Activated CD4-positive, alpha-beta T cell treated with anti-CD3 and anti-CD28 coated beads, Interleukin-2, amount 10 ng/mL, durations not matched to agents 24 days and 14 days (primary cell): ENCODE results near the gene FAM131B. TPM values are rescaled to one million over a fixed set of nuclear protein-coding genes. Genes with fewer than 3 reads are reported as not detected.
"Not testable (repeated sequence)": the region's sequence is repeated elsewhere in the genome, so short reads cannot be mapped to it uniquely, and the experiment has no call there.

Source experiments
- DNase-seq: peaks from one replicate; pipeline ENCODE4 v3.0.0; 2022
- H3K27ac Mint-ChIP-seq: one replicate; pipeline ENCODE4 v1.8.0; 2022; ENCODE audit warnings: mild to moderate bottlenecking, mixed read lengths
- H3K27me3 Mint-ChIP-seq: one replicate; pipeline ENCODE4 v1.8.0; 2022; ENCODE audit warnings: mixed read lengths
- H3K36me3 Mint-ChIP-seq: one replicate; pipeline ENCODE4 v1.8.0; 2022; ENCODE audit warnings: low read depth, mild to moderate bottlenecking, mixed read lengths
- H3K4me1 Mint-ChIP-seq: one replicate; pipeline ENCODE4 v1.8.0; 2021; ENCODE audit warnings: mixed read lengths
- H3K4me3 Mint-ChIP-seq: one replicate; pipeline ENCODE4 v1.8.0; 2022; ENCODE audit warnings: mild to moderate bottlenecking, moderate library complexity, mixed read lengths
- H3K9me3 Mint-ChIP-seq: one replicate; pipeline ENCODE4 v1.8.0; 2021; ENCODE audit warnings: mixed read lengths
- intact Hi-C: fragments of 100-400 bp; cut with micrococcal nuclease; formaldehyde crosslinking; loops from one replicate; pipeline ENCODE4 v1.15.1; 2023
- total RNA-seq: library from RNA; stranded (reverse); gene quantifications from 2 replicates; pipeline ENCODE4 v1.2.3, GENCODE V29; 2022

Gene FAM131B
- 0.37 and 0.45 TPM in 2 replicates for total RNA-seq

DNA sequence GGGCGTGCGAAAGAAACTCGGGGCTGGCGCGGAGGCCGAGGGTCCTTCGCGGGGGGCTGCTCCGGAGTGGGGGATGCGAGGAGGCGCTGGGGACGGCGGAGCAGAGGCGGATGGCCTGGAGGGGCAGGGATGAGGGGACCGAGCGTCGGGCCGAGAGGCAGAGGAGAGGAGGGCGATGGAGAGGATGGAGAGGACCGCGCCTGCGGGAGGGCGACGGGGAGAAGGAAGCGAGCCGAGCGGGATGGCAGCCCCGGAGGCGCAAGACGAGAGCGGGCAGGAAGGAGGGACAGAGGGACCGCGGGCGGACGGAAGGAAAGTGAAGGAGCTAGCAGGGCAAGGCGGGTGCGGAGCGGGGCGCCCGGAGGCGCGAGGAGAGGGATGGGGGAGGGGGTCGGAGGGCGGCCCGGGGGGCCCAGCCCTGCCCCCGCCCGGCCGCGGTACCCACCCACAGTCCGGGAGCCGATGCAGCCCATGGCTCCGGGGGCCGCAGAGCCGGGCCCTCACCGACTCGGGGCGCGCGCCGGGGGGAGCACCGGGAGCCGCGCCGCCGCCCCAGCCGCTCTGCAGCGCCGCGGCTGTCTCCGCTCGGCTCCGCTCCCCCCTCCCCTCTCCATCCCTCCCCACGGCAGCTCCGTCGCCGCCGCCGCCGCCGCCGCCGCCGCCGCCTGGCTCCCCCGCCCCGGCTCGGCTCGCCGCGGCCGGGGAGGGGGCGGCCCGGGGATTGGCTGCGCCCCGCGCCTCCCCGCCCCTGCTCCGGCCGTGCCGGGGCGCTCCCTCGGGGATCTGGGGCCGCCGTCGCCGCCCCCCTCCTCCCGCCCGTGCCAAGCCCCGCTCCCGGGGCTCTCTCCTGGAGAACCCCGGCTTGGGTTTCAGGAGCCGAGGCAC is at the start of gene FAM131B:
FAM131B (minus strand) TSS at position 583 of the 885 bp plus-strand sequence; CDS start at position 473, 110 bp downstream.
- peak within 1 kb of the TSS; percentile 35 for H3K27ac Mint-ChIP-seq
- peak; percentile 76 for DNase-seq
- H3K9me3 Mint-ChIP-seq, result no peaks in the 10 kb centered on the region
- H3K4me1 Mint-ChIP-seq, result peaks cover 9% of the 10 kb centered on the region
- H3K27me3 Mint-ChIP-seq, result peaks cover 74% of the 10 kb centered on the region
- no peaks in the 10 kb centered on the region for H3K36me3 Mint-ChIP-seq
- intact Hi-C loops, result loop anchor here (1.0 kb wide), 1 partner anchor 18 kb away; no protein-coding TSS in a partner anchor
- peak within 1 kb of the TSS; percentile 89 for H3K4me3 Mint-ChIP-seq

DNA sequence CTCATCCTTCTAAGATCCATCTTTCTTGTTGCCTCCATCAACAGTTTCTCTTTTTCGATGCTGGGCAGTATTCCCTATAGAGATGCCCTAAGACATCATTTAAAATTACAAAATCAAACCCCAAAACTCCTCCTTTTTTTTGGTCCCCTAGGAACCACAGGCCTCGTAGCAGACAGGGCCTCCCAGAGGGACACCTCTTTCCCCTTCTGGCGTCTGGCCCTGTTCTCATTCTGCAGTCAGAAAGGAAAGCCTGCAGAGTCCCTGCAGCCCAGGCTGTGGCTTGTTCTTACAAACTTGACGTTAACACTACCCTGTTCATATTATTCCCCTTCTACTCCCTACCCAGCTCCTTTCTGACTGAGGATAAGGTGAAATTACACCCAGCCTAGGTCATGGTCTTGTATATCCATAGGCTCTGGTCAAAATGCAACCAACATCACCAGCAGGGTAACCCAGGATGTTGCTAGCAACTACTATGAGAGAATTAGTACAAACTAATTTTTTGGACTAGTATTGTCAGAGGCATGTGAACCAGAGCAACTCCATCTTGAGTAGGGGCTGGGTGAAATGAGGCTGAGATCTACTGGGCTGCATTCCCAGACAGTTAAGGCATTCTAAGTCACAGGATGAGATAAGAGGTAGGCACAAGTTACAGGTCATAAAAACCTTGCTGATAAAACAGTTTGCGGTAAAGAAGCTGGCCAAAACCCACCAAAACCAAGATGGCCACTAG is 49.6 kb upstream of the FAM131B start:
- Mint-ChIP-seq H3K27me3 (peaks cover 16% of the 10 kb centered on the region), H3K4me3 (no peak overlapping the region), H3K27ac (no peak overlapping the region), H3K4me1 (peaks cover 28% of the 10 kb centered on the region), H3K9me3 (no peaks in the 10 kb centered on the region), H3K36me3 (no peaks in the 10 kb centered on the region)
- DNase-seq, result no peak
- intact Hi-C loops, result no loop called here

DNA sequence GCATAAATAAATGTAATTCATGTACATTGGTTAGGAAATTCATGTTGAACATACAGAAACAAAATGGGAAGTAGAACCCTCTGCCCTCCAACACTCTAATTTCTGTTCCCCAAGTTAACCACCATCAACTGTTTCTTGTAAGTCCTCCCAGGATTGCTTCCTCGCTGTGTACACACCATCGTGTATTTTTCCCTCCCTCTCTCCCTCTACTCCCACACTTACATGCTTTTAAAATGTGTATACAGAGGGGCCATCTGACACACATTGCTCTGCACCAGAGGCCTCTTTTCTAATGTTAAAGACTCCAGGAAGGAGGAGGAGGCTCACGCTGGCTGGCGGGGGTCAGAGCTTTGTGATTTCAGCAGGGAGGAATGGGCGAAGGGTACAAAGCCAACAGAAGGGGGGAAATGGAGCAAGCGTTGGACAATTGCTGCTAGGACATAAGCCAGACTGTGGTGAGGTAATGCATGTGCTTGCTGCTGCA is 48.0 kb upstream of the FAM131B start:
- H3K27ac Mint-ChIP-seq, result no peak overlapping the region
- peaks cover 17% of the 10 kb centered on the region for H3K27me3 Mint-ChIP-seq
- intact Hi-C loops, result no loop called here
- H3K4me1 Mint-ChIP-seq, result peaks cover 28% of the 10 kb centered on the region
- peak overlapping the region; percentile 49 for H3K4me3 Mint-ChIP-seq
- no peaks in the 10 kb centered on the region for H3K9me3 Mint-ChIP-seq
- DNase-seq, result no peak
- H3K36me3 Mint-ChIP-seq, result no peaks in the 10 kb centered on the region

DNA sequence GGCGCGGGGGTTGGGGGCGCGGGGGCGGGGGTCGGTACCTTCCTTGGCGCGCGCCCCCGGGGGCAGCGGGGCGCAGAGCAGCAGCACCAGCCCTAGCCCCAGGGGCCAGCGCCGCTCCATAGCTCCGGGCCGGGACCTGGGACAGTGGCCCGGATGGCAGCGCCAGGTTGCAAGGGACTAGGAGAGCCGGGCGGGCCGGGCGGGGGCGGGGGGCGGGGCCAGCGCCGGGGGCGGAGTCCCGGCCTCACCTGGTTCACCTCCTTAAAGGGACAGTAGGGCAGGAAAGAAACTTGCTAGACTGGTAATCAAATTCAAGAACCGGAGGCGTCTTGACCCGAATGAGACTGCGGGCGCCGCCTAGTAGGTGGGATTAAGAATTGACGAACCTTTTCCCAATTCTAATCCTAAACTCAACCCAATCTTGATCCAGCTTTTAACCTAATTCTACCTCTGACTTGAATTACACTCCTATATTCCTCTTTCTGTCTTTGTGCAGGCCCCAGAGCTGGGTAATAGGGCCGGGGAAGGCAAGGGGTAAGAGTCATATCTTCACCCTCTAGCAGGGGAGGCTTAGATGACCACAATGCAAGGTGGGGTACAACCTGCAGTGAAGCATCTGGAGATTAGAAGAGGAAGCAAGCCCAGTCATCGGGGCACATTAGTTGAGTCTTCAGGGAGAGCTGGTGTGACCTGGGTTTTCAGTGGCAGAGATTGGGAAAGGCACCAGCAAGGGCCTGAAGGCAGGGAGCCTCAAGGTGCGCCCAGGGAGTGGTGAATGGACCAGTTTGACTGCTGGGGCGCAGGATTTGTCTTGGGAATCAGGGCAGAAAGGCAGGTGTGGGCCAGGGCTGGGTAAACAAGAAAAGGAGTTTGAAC is 46.4 kb upstream of the FAM131B start, which contains the start of gene EPHA1:
EPHA1 (minus strand) TSS at position 171 of the 876 bp plus-strand sequence; CDS start at position 120, 51 bp downstream.
- intact Hi-C loops, result loop anchor here (5.0 kb wide), 1 partner anchor 42 kb away; no protein-coding TSS in a partner anchor
- peak within 1 kb of the TSS; percentile 46 for H3K27ac Mint-ChIP-seq
- H3K27me3 Mint-ChIP-seq, result peaks cover 15% of the 10 kb centered on the region
- H3K36me3 Mint-ChIP-seq, result no peaks in the 10 kb centered on the region
- H3K4me1 Mint-ChIP-seq, result peaks cover 28% of the 10 kb centered on the region
- peak; percentile 73 for DNase-seq
- H3K9me3 Mint-ChIP-seq, result no peaks in the 10 kb centered on the region
- peak within 1 kb of the TSS; percentile 83 for H3K4me3 Mint-ChIP-seq

DNA sequence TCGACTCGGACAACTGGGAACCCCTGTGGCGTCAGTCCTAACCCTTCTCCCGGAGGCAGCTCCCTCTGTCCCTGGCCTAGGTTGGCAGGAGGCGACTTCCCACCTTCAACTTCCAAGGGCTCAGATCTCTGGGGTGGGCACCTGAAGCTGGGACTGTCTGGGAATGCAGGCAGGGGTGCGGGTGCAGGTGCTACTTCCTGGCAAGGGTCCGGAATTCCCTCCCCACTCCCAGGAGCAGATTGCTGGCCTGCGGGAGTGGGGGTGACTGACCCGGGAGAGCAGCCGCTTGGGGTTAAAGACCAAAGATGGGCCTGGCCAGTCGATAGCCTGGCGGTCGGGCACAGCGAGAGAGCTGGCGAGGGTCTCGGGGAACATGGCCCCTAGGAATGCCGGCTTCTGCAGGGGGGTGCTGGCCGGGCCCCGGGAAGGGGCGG is 45.8 kb upstream of the FAM131B start:
- H3K27ac Mint-ChIP-seq, result no peak overlapping the region
- intact Hi-C loops, result loop anchor here (5.0 kb wide), 1 partner anchor 41 kb away; no protein-coding TSS in a partner anchor

DNA sequence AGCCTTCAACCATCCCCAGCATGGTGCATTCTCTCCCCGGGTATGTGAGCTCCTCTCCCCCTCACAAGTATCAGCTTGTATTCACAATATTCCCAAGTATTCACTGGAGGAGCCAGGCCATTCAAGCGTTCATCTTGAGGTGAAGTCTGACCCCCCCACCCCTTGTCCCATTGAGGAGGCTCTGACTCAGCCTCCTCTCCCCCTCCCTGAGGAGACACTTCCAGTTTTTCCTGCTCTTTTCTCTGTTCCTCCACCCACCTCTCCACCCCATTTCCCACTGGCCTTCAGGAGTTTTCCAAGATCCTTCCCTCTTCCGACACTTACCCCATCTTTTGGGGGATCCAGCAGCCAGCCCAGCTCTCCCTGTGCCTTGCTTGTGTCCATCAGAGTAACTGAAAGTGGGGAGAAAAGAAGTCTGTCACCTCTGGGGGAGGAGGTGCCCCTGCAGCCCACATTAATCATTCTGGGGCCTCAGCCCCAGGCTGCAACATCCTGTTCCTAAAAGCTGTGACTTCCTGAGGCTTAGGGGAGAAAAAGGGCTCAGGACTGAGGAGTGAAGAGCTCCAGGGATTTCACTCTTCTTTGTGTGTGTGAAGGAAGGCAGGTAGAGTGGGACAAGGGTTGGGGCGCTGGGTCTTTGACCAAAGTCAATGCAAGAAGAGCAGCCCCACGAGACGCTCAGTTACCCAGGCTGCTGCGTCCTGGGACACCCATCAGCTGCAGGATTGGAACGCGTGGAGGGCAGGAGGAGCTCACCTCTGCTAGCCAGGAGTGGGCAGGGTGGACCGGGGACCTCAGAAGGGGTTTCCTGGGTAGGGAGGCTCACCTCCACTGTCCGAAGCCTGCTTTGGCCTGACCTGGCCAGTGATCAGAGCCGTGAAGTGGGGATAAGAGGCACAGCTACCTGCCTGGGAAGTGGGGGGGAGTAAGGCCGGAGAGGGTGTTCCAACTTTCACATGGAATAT is 45.1 kb upstream of the FAM131B start:
- H3K27ac Mint-ChIP-seq, result peak overlapping the region; percentile 46
- no peaks in the 10 kb centered on the region for H3K9me3 Mint-ChIP-seq
- DNase-seq, result peak; percentile 75
- H3K36me3 Mint-ChIP-seq, result no peaks in the 10 kb centered on the region
- intact Hi-C loops, result loop anchor here (2.0 to 5.0 kb wide), 2 partner anchors 27 to 40 kb away; partner anchors contain the start of gene ZYX
- H3K4me3 Mint-ChIP-seq, result peak overlapping the region; percentile 74
- H3K27me3 Mint-ChIP-seq, result peaks cover 15% of the 10 kb centered on the region
- H3K4me1 Mint-ChIP-seq, result peaks cover 29% of the 10 kb centered on the region

More for the DNA sequence above, 45.8 kb upstream of the FAM131B start:
- peaks cover 29% of the 10 kb centered on the region for H3K4me1 Mint-ChIP-seq
- H3K36me3 Mint-ChIP-seq, result no peaks in the 10 kb centered on the region
- no peaks in the 10 kb centered on the region for H3K9me3 Mint-ChIP-seq
- peaks cover 15% of the 10 kb centered on the region for H3K27me3 Mint-ChIP-seq
- no peak for DNase-seq
- peak overlapping the region; percentile 74 for H3K4me3 Mint-ChIP-seq

DNA sequence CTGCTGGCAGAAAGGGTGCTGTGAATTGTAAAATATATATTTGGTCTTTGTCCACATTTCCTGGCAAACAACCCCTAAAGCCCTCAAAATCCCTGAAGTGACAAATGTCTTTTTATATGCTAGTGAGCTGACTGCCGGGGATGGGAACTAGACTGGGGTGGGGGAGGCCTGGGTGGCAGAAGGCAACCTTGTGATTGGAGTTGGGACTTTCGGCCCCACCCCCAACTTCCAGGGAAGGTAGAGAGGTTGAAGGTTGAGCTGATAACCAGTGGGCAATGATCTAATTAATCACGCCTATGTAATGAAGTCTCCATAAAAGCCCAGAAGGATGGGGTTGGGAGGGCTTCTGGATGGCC is 43.5 kb upstream of the FAM131B start:
- H3K36me3 Mint-ChIP-seq, result no peaks in the 10 kb centered on the region
- no peak overlapping the region for H3K27ac Mint-ChIP-seq
- H3K4me1 Mint-ChIP-seq, result peaks cover 29% of the 10 kb centered on the region
- no peak overlapping the region for H3K4me3 Mint-ChIP-seq
- intact Hi-C loops, result loop anchor here (2.0 to 5.0 kb wide), 2 partner anchors 25 to 39 kb away; partner anchors contain the start of gene ZYX
- no peak for DNase-seq
- H3K9me3 Mint-ChIP-seq, result no peaks in the 10 kb centered on the region
- H3K27me3 Mint-ChIP-seq, result peaks cover 15% of the 10 kb centered on the region

DNA sequence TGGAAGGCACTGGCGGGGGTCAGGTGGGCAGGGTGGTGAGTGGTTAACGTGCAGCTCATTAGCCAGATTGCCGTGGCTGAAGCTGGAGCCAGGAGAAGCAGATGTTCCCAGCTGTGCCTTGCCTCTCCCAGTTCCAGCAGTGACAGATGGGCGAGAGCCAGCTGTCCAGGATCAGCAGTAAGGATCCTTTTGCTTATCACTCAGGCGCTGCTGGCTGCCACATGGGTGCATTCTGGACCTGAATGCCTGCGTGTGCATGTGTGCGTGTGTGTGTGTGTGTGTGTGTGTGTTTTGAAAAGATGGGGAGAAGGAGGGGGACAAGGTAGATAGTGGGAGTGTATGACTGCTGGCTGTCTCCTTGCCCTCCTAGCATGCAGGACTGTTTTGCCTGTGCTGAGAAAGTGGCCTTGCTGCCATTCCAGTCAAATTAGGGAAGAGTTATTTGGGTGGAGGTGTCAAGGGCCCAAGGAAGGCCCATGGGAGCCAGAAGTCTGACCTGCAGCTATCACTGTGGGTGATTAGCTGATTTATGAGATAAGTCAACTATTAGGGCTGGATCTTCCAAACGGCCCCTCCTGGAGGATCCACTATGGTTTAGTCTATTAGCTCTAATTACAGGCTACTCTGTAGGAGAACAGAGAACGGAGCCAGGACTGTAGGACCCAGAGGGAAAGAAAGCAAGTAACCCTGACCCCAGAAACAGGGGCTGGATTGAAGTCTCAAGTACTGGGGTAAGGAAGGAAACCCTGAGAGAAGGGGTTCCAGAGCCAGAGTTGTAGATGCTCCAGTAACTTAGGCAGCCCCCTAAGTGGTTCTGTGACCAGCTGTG is 42.9 kb upstream of the FAM131B start:
- Mint-ChIP-seq H3K27ac (no peak overlapping the region), H3K9me3 (no peaks in the 10 kb centered on the region), H3K27me3 (peaks cover 15% of the 10 kb centered on the region), H3K4me1 (peaks cover 26% of the 10 kb centered on the region), H3K4me3 (no peak overlapping the region), H3K36me3 (no peaks in the 10 kb centered on the region)
- peak; percentile 53 for DNase-seq
- intact Hi-C loops, result loop anchor here (2.0 to 5.0 kb wide), 2 partner anchors 25 to 38 kb away; partner anchors contain the start of gene ZYX

DNA sequence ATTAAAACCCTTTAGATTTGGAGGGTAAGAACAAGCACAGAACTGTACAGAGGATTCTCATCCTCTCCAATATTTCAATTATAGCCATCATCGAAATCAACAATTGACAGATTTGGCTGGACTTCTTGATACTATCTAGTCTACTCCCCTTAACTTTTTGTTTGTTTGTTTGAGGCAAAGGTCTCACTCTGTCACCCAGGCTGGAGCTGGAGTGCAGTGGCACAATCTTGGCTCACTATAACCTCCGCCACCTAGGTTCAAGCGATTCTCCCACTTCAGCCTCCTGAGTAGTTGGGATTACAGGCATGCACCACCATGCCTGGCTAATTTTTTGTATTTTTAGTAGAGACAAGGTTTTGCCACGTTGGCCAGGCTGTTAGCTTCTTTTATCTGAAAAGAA is 39.7 kb upstream of the FAM131B start:
- H3K36me3 Mint-ChIP-seq, H3K27ac Mint-ChIP-seq, H3K27me3 Mint-ChIP-seq, H3K4me3 Mint-ChIP-seq, intact Hi-C loops, DNase-seq, H3K9me3 Mint-ChIP-seq, H3K4me1 Mint-ChIP-seq: not testable (repeated sequence)

DNA sequence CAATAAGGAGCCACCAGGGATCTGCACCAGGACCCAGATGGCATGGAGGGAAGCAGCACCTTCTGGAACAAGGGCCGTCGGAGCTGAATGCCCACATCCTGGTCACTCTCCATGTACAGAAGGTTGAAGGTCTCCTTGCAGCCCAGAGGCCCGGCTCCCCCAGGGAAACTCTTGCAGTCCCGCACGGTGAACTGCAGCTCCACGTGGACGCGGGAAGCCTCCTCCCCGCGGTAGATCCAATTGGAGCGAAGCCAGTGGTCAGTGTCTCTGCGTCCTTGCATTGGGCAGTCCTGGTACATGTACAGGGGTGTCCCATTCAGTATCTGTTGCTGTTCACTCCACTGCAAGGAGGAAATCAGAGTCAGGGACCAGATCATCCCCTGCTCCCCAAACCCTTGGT is 38.8 kb upstream of the FAM131B start:
- Mint-ChIP-seq H3K4me3 (no peak overlapping the region), H3K27ac (no peak overlapping the region), H3K36me3 (no peaks in the 10 kb centered on the region), H3K9me3 (no peaks in the 10 kb centered on the region), H3K4me1 (peaks cover 1% of the 10 kb centered on the region), H3K27me3 (peaks cover under 1% of the 10 kb centered on the region)
- no peak for DNase-seq
- intact Hi-C loops, result no loop called here

DNA sequence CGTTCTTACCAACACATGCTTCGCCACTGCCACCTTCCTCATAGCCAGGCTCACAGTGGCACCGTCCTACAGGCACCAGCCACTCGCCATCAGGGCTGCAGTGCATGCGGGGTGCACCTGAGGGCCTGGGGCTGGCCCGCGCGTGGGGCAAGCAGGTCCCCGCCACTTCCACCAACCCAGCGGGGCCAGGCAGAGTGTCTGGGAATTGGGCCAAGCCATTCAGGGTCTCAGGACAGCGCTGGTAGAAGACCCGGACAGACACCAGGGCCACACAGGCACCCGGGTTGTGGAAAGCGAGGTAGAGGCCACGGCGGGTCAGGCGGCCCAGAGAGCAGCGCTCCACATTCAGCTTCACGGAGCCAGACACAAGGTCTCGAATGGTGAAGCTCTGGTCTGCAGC is 37.1 kb upstream of the FAM131B start:
- H3K9me3 Mint-ChIP-seq, result no peaks in the 10 kb centered on the region
- DNase-seq, result no peak
- H3K4me3 Mint-ChIP-seq, result no peak overlapping the region
- no peak overlapping the region for H3K27ac Mint-ChIP-seq
- intact Hi-C loops, result no loop called here
- H3K27me3 Mint-ChIP-seq, result no peaks in the 10 kb centered on the region
- H3K36me3 Mint-ChIP-seq, result no peaks in the 10 kb centered on the region
- H3K4me1 Mint-ChIP-seq, result peaks cover 5% of the 10 kb centered on the region
